Body of pancreas (tissue), 4 donors: Measurements from ENCODE around the gene NKAIN4. TPM values are rescaled to one million over a fixed set of nuclear protein-coding genes. Genes with fewer than 3 reads are reported as not detected.

Source experiments
- ATAC-seq: fragments of 150-250 bp; one replicate; pipeline ENCODE4 v1.9.1; 2016
- DNase-seq, 4 donors: peaks; one replicate each; pipeline ENCODE4 v3.0.0-alpha.2; 2019
- H3K27ac ChIP-seq, 4 donors: fragments of 200-600 bp; sonication (generic); 1 replicate in 3 of 4; 2 replicates in 1 of 4; pipeline versions ENCODE4 v1.5.1 to v1.6.1; 2016 to 2019; ENCODE audit warnings: mild to moderate bottlenecking in 1 of 4, mixed read lengths in 1 of 4, moderate library complexity in 1 of 4
- H3K27me3 ChIP-seq, 2 donors: fragments of 200-600 bp; sonication (generic); one replicate each; pipeline ENCODE4 v1.6.0; 2016; ENCODE audit warnings: mild to moderate bottlenecking in 1 of 2
- H3K36me3 ChIP-seq, 2 donors: fragments of 200-600 bp; sonication (generic); replicated peaks in 1 of 2; 2 replicates each; pipeline ENCODE4 v1.5.1; 2016; ENCODE audit warnings: low read depth in 2 of 2; ENCODE audit not compliant: insufficient read depth in 1 of 2
- H3K4me1 ChIP-seq: fragments of 200-600 bp; sonication (generic); one replicate; pipeline ENCODE4 v1.6.0; 2016
- H3K4me3 ChIP-seq, 2 donors: fragments of 200-600 bp; sonication (generic); 1 replicate in 1 of 2; 2 replicates in 1 of 2; pipeline ENCODE4 v1.5.1; 2016 to 2019
- H3K9me3 ChIP-seq, 3 donors: fragments of 200-600 bp; sonication (generic); 1 replicate in 2 of 3; 2 replicates in 1 of 3; pipeline ENCODE4 v1.5.1; 2016
- POLR2A ChIP-seq, 3 donors: fragments of 450-650 bp; IDR thresholded peaks; one replicate each; pipeline ENCODE4 v1.6.1; 2016; ENCODE audit warnings: antibody characterized with exemption in 3 of 3, mild to moderate bottlenecking in 2 of 3
- WGBS, 2 donors: methylation state at CpG; one replicate each; pipeline ENCODE4 v1.1.5; 2017; 5-methylcytosine and 5-hydroxymethylcytosine counted together
- intact Hi-C: fragments of 100-400 bp; cut with DNase I; formaldehyde crosslinking; loops from one replicate; pipeline ENCODE4 v1.15.1; 2023
- microRNA counts, 2 donors: library from miRNA; unstranded; fragments of <30 nt; microRNA quantifications; one replicate each; lab custom pipeline; 2017
- microRNA-seq, 2 donors: library from miRNA; unstranded; fragments of <30 nt; microRNA quantifications; one replicate each; pipeline ENCODE4, GENCODE V29; 2016; ENCODE audit warnings: borderline number of aligned reads in 2 of 2, borderline replicate concordance in 2 of 2
- small RNA-seq: library from RNA; depleted of rRNA; stranded (forward); fragments of <200 nt; gene quantifications from one replicate; pipeline ENCODE3, GENCODE V24; 2016
- total RNA-seq, 2 donors: library from RNA; depleted of rRNA; stranded (reverse); fragments of >200 nt; gene quantifications; one replicate each; pipeline ENCODE4 v1.1.0, GENCODE V29; 2016
- TF ChIP-seq, protein P1 (sequence below), 7 experiments: fragments of 450-650 bp in 4 of 7; fragments of 200-600 bp in 3 of 7; sonication (generic) in 3 of 7; IDR thresholded peaks; one replicate each; pipeline ENCODE4 v1.5.1; 2016 to 2019; ENCODE audit warnings: antibody characterized with exemption in 7 of 7

NKAIN4 gene
- total RNA-seq, 2 donors from 2014 or later: not detected

DNA sequence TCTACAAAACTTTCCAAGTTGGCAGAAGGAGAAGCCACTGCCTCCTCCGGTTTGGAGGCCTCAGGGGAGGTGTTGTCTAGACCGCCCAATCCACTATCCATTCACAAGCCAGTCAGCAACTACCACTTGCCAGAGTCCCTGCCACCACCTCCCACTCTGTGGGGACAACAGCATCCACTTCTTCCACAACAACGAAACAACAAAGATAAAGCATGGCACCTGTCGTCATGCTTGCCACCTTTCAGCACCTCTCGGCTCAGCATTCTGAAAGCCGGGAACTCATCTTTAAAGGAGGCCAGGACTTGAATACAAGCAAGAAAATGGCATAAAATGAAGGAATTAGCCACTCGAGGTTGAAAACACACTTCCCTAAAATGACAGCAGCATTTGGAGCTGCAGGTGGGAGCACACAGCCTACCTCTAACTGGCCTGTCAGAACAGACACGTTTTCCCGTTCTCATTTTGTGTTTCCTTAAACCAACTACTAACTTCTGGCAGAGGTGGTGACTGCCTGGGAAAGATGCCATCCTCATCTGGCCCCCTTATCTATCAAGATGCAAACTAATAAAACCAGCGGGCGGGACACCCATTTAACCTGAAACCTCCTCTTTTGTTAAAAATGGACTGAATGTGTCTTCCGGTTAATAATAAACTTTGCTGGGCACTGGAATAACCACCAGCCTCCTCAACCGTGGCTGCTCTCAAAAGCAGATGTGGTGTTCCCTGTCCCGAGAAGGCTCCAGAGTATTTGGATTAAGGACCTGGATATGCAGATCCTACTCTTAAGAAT lies 60.1 kb downstream of the NKAIN4 start:
- no peak for ATAC-seq
- peaks cover 23% of the 10 kb centered on the region for H3K4me1 ChIP-seq
- 61 to 71% methylated on average over 13 to 14 of the region's 14 CpGs for WGBS, 2 donors
- no peak overlapping the region for H3K4me3 ChIP-seq
- H3K27ac ChIP-seq: no peak overlapping the region
- intact Hi-C loops: no loop called here
- DNase-seq: no peak
- TF ChIP-seq, protein P1, sequence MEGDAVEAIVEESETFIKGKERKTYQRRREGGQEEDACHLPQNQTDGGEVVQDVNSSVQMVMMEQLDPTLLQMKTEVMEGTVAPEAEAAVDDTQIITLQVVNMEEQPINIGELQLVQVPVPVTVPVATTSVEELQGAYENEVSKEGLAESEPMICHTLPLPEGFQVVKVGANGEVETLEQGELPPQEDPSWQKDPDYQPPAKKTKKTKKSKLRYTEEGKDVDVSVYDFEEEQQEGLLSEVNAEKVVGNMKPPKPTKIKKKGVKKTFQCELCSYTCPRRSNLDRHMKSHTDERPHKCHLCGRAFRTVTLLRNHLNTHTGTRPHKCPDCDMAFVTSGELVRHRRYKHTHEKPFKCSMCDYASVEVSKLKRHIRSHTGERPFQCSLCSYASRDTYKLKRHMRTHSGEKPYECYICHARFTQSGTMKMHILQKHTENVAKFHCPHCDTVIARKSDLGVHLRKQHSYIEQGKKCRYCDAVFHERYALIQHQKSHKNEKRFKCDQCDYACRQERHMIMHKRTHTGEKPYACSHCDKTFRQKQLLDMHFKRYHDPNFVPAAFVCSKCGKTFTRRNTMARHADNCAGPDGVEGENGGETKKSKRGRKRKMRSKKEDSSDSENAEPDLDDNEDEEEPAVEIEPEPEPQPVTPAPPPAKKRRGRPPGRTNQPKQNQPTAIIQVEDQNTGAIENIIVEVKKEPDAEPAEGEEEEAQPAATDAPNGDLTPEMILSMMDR (IDR thresholded peaks at IDR 0.05): no peak
- no peak for TF ChIP-seq POLR2A (IDR thresholded peaks at IDR 0.05)
- peaks cover 0 to 11% of the 10 kb centered on the region in 2 donors for H3K36me3 ChIP-seq
- no peaks in the 10 kb centered on the region for H3K9me3 ChIP-seq
- H3K27me3 ChIP-seq: no peaks in the 10 kb centered on the region

DNA sequence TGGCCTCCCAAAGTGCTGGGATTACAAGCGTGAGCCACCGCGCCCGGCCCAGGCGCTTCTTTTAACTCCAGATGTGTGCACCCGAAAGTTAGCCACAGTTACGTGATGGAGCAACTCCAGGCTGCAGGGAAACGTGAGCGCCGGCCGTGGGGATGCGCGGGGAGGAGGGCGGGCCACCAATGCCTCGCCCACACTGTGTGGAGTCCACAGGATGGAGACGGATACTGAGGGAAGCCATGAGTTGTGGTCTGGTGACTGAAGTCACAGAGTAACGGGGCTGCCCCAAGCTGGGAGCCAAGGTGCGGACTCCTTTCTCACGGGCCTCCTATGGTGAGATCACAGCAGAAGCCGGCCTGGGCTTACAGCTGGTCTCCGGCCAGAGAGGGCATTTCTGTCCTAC lies 61.5 kb downstream of the NKAIN4 start:
- no peak for ATAC-seq
- no peak for DNase-seq
- Histone ChIP-seq H3K27me3 (no peaks in the 10 kb centered on the region), H3K4me3 (no peak overlapping the region), H3K9me3 (no peaks in the 10 kb centered on the region), H3K27ac (no peak overlapping the region), H3K36me3 (peaks cover 0 to 11% of the 10 kb centered on the region in 2 donors), H3K4me1 (peaks cover 9% of the 10 kb centered on the region)
- intact Hi-C loops: no loop called here
- 94% methylated on average over 16 to 21 of the region's 21 CpGs for WGBS, 2 donors
- TF ChIP-seq POLR2A (IDR thresholded peaks at IDR 0.05): no peak
- TF ChIP-seq, protein P1 (IDR thresholded peaks at IDR 0.05): no peak

DNA sequence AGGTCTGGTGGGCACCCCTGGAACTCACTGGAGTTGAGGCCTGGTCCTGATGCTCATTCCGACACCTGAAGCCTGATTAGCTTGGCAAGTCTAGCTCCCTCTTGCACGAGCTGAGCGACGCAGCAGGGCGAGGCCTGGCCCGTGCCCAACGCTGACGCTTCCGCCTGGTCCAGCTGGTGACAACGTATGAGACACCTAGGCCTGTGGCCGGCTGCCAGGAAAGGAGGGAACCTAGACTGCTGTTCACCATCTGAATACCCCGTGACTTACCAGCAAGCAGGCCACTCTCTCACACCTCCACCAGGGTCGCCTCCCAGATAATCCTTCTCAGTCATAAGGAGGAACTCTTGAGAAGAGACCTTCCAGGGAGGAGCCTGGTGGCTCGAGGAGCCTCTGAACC lies 62.9 kb downstream of the NKAIN4 start:
- DNase-seq: peak; percentile 34 to 65 (median 64)
- intact Hi-C loops: no loop called here
- Histone ChIP-seq H3K4me1 (no peaks in the 10 kb centered on the region), H3K27ac (no peak overlapping the region), H3K9me3 (no peaks in the 10 kb centered on the region), H3K4me3 (no peak overlapping the region), H3K27me3 (no peaks in the 10 kb centered on the region), H3K36me3 (peaks cover 0 to 10% of the 10 kb centered on the region in 2 donors)
- ATAC-seq: peak; percentile 33
- TF ChIP-seq, protein P1 (IDR thresholded peaks at IDR 0.05): no peak
- TF ChIP-seq POLR2A (IDR thresholded peaks at IDR 0.05): no peak
- WGBS, 2 donors: 66 to 83% methylated on average over 2 to 14 of the region's 14 CpGs

DNA sequence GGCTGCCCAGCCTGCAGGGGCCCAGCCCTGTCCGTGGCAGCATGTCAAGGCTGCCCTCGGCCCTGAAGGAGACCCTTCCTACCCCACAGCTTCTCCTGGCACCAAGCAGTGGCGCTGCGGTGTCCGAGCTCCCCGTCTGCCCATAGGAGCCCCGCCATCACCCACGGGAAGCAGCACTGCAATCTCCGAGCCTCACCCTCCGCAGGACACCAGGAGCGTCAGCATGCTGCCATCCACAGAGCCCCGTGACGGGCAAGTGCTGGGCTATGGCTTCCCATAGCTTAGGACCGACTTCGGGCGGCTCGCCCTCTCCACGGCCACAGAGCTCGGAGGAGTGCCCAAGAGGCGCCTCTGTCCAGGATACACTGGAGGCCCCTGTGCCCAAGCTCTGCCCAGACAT lies 63.4 kb downstream of the NKAIN4 start:
- H3K27ac ChIP-seq: no peak overlapping the region
- DNase-seq (no peak), ATAC-seq (no peak)
- peaks cover 0 to 8% of the 10 kb centered on the region in 2 donors for H3K36me3 ChIP-seq
- TF ChIP-seq, protein P1 (IDR thresholded peaks at IDR 0.05): no peak
- no peak for TF ChIP-seq POLR2A (IDR thresholded peaks at IDR 0.05)
- no peaks in the 10 kb centered on the region for H3K9me3 ChIP-seq
- intact Hi-C loops: no loop called here
- 88 to 93% methylated on average over 16 to 18 of the region's 20 CpGs for WGBS, 2 donors
- H3K27me3 ChIP-seq: no peaks in the 10 kb centered on the region
- H3K4me1 ChIP-seq: no peaks in the 10 kb centered on the region
- no peak overlapping the region for H3K4me3 ChIP-seq

MicroRNAs encoded within 50 kb of the gene (microRNA counts, 767-probe panel; counts per million panel counts)
- 0 to 736 counts per million in 2 donors for microRNA hsa-miR-3196 (lab: Ali Mortazavi, UCI)

Small RNAs within 50 kb of the gene (microRNA-seq; reads per million reads assigned to microRNA genes)
- gene MIR3196 (0 reads per million in 2 donors), gene MIR4326 (0.45 to 0.93 reads per million in 2 donors)

Small RNAs within 50 kb of the gene (small RNA-seq; reads per million reads assigned to genes)
- gene MIR3196 (not detected), gene MIR4326 (not detected)

Other genes starting within 250 kb of the NKAIN4 start
- not detected for gene BHLHE23, start 247.5 kb downstream of the NKAIN4 start, total RNA-seq
- gene YTHDF1, start 38.3 kb downstream of the NKAIN4 start, total RNA-seq: 10 to 100 TPM; 15.8 to 16.2 TPM
- gene BIRC7, start 18.6 kb downstream of the NKAIN4 start, total RNA-seq: not detected
- 100 to 1,000 TPM in 1 of 2 donors, 10 to 100 TPM in 1; 52.7 to 162 TPM for gene ARFGAP1, start 18.4 kb upstream of the NKAIN4 start, total RNA-seq
- not detected for gene COL20A1, start 38.7 kb upstream of the NKAIN4 start, total RNA-seq
- gene CHRNA4, start 106.9 kb upstream of the NKAIN4 start, total RNA-seq: not detected
- gene KCNQ2, start 218.2 kb upstream of the NKAIN4 start, total RNA-seq: 1 to 10 TPM; 1.8 to 3.0 TPM
- gene EEF1A2, start 244.6 kb upstream of the NKAIN4 start, total RNA-seq: 10 to 100 TPM; 21.0 to 23.1 TPM